Measurements from ENCODE around the gene ZRANB3.
"Not testable (repeated sequence)": the region's sequence is repeated elsewhere in the genome, so short reads cannot be mapped to it uniquely, and the experiment has no call there.

The ZRANB3 gene

GRCh38 chr2:135373702-135374101, 157.3 kb downstream of the ZRANB3 start:
- no peak overlapping the region for H3K4me3 ChIP-seq (replicated peaks; ENCODE audit: low read depth, low read length)
- no peak for DNase-seq (ENCODE audit: extremely low read depth, insufficient read length)
- TF ChIP-seq CTCF (IDR thresholded peaks at IDR 0.05; ENCODE audit: insufficient read depth, low read length, poor library complexity, severe bottlenecking): no peak
- H3K27me3 ChIP-seq (replicated peaks; ENCODE audit: control insufficient read depth, insufficient read depth, low read length): no peaks in the 10 kb centered on the region
- no peaks in the 10 kb centered on the region for H3K36me3 ChIP-seq (ENCODE audit: control insufficient read depth, insufficient read depth, low read length)

DNA sequence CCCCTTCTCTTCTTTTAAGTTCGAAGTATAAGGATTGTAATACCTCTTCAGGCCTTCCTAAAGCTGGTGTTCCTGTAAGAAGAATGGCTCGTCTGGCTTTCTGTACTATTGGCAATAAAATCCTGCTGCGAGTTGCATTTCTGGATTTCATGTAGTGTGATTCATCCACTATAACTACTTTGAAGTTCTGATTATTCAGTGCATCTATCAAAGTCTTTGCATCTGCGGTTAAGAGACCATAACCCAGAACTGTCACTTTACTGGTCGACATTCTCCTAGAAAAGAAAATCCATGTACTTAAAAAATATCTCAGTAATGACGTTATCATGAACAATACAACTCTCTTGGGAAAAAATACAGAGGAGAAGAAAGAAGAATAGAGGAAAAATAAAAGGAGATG, 181.1 kb downstream of the ZRANB3 start:
- Histone ChIP-seq H3K4me3 (replicated peaks; ENCODE audit: low read depth, low read length) (no peak overlapping the region), H3K36me3 (ENCODE audit: control insufficient read depth, insufficient read depth, low read length) (no peaks in the 10 kb centered on the region), H3K27me3 (replicated peaks; ENCODE audit: control insufficient read depth, insufficient read depth, low read length) (no peaks in the 10 kb centered on the region)
- no peak for TF ChIP-seq CTCF (IDR thresholded peaks at IDR 0.05; ENCODE audit: insufficient read depth, low read length, poor library complexity, severe bottlenecking)
- DNase-seq (ENCODE audit: extremely low read depth, insufficient read length): no peak

GRCh38 chr2:135348096-135348704, 182.8 kb downstream of the ZRANB3 start:
- H3K27me3 ChIP-seq (replicated peaks; ENCODE audit: control insufficient read depth, insufficient read depth, low read length); DNase-seq (ENCODE audit: extremely low read depth, insufficient read length); H3K4me3 ChIP-seq (replicated peaks; ENCODE audit: low read depth, low read length); H3K36me3 ChIP-seq (ENCODE audit: control insufficient read depth, insufficient read depth, low read length): not testable (repeated sequence)

DNA sequence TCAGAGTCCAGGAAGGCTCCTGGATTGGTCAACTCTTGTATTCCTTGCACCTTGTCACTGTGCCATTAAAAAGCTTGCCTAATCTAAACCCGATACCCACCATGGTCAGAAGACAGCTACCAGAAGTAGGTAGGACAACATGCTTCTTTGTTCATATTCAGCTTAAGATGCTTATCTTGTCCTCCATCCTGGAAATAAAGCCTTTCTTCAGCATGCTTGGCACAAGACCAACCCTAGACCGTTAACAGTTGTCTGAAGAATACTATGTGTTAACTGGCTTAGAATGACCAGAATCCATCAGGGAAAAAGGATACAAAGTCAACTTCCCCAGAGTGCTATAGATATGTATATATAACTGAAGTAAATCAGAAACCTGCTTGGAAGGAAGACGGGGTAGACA, 193.9 kb downstream of the ZRANB3 start:
- Histone ChIP-seq H3K36me3 (ENCODE audit: control insufficient read depth, insufficient read depth, low read length) (no peaks in the 10 kb centered on the region), H3K27me3 (replicated peaks; ENCODE audit: control insufficient read depth, insufficient read depth, low read length) (no peaks in the 10 kb centered on the region), H3K4me3 (replicated peaks; ENCODE audit: low read depth, low read length) (no peak overlapping the region)
- no peak for DNase-seq (ENCODE audit: extremely low read depth, insufficient read length)
- TF ChIP-seq CTCF (IDR thresholded peaks at IDR 0.05; ENCODE audit: insufficient read depth, low read length, poor library complexity, severe bottlenecking): no peak

DNA sequence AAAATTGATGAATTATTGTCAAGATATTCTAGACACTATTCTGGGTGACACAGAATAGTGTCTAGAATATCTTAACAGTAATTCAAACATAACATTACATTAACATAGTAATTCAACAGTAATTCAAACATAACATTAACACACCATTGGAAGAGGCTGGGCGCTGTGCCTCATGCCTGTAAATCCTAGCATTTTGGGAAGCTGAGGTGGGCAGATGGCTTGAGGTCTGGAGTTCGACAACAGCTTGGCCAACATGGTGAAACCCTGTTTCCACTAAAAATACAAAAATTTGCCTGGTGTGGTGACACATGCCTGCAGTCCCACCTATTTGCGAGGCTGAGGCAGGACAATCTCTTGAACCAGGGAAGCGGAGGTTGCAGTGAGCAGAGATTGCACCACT, 195.8 kb downstream of the ZRANB3 start:
- no peaks in the 10 kb centered on the region for H3K27me3 ChIP-seq (replicated peaks; ENCODE audit: control insufficient read depth, insufficient read depth, low read length)
- no peaks in the 10 kb centered on the region for H3K36me3 ChIP-seq (ENCODE audit: control insufficient read depth, insufficient read depth, low read length)
- no peak for TF ChIP-seq CTCF (IDR thresholded peaks at IDR 0.05; ENCODE audit: insufficient read depth, low read length, poor library complexity, severe bottlenecking)
- no peak overlapping the region for H3K4me3 ChIP-seq (replicated peaks; ENCODE audit: low read depth, low read length)
- no peak for DNase-seq (ENCODE audit: extremely low read depth, insufficient read length)

DNA sequence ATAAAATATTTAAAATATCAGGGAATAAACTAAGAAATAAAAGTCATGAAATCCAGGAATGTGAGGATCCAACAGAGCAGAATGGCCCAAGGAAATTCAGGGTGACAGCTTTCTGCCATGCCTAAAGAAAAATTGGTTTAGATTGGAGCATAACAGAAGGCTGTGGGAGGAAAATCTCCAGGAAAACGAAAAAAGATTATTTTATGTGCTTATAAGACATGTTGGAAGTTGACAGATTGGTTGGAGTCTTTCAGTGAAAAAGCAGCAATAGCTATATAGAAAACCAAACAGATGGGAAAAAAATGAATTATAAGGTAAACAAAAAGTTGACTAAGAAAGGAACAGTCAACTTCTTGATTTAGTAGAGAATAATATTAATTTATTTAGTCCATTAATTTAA, 203.9 kb downstream of the ZRANB3 start:
- H3K27me3 ChIP-seq (replicated peaks; ENCODE audit: control insufficient read depth, insufficient read depth, low read length): no peaks in the 10 kb centered on the region

More for the DNA sequence above, 203.9 kb downstream of the ZRANB3 start:
- Histone ChIP-seq H3K4me3 (replicated peaks; ENCODE audit: low read depth, low read length) (no peak overlapping the region), H3K36me3 (ENCODE audit: control insufficient read depth, insufficient read depth, low read length) (no peaks in the 10 kb centered on the region)
- DNase-seq (ENCODE audit: extremely low read depth, insufficient read length): no peak
- no peak for TF ChIP-seq CTCF (IDR thresholded peaks at IDR 0.05; ENCODE audit: insufficient read depth, low read length, poor library complexity, severe bottlenecking)

Data from GM06990 (cell line).